ENCODE data around the gene EDNRA. TPM values are rescaled to one million over a fixed set of nuclear protein-coding genes. Genes with fewer than 3 reads are reported as not detected.

The EDNRA gene
- total and polyA plus RNA-seq, 2 of the 4 experiments (the other 2 are of a cell fraction) = 3.8 to 6.5 TPM

- Histone ChIP-seq H3K9me1 (ENCODE audit: insufficient read depth, low read length) (no peaks in the 10 kb centered on the region; the same call in 1 of the 2 replicates), H2BK15ac (ENCODE audit: low read depth, low read length) (no peak overlapping the region), H3K4me1 (ENCODE audit: control insufficient read depth, insufficient read depth, low read length) (0 out of 2 replicates have a peak, but pooled peaks cover 1% of the 10 kb centered on the region), H2BK20ac (ENCODE audit: low read depth, low read length) (no peak overlapping the region), H3K14ac (replicated peaks; ENCODE audit: low read depth, low read length) (no peak overlapping the region), H4K91ac (ENCODE audit: insufficient read depth, low read depth, low read length) (no peak overlapping the region), H3K4ac (ENCODE audit: low read depth, low read length) (no peak overlapping the region), H4K5ac (ENCODE audit: low read depth, low read length) (no peak overlapping the region), H3K9ac (ENCODE audit: low read depth, low read length) (no peak overlapping the region), H3K9me3 (ENCODE audit: control insufficient read depth, insufficient read depth, low read length) (no peaks in the 10 kb centered on the region), H3K4me3 (ENCODE audit: insufficient read depth, low read depth, low read length) (no peak overlapping the region), H2BK5ac (ENCODE audit: low read depth, low read length, poor library complexity, severe bottlenecking) (no peak overlapping the region), H3K56ac (ENCODE audit: extremely low read depth, insufficient read depth, low read length) (no peak overlapping the region), H2AFZ (replicated peaks; ENCODE audit: low read length, poor library complexity) (no peak overlapping the region), H3K4me2 (ENCODE audit: low read depth, low read length) (no peak overlapping the region), H3K23ac (ENCODE audit: low read depth, low read length) (no peak overlapping the region), H3K18ac (ENCODE audit: low read depth, low read length) (no peak overlapping the region), H2AK9ac (replicated peaks; ENCODE audit: low read depth, low read length, poor library complexity) (no peak overlapping the region), H2BK120ac (ENCODE audit: low read depth, low read length) (no peak overlapping the region), H3K79me1 (ENCODE audit: low read depth in 1 of 2, low read length in 2 of 2) (peaks cover 3 to 10% of the 10 kb centered on the region in 2 experiments; a peak in 3 of 4 replicates), H2AK5ac (ENCODE audit: low read depth, low read length) (no peak overlapping the region), H3K27ac (ENCODE audit: insufficient read depth, low read length) (no peak overlapping the region), H3K27me3 (ENCODE audit: control insufficient read depth, insufficient read depth, low read length) (no peaks in the 10 kb centered on the region), H4K20me1 (ENCODE audit: insufficient read depth, low read length) (no peaks in the 10 kb centered on the region), H3K36me3 (ENCODE audit: control insufficient read depth, insufficient read depth, low read length) (peaks cover 2% of the 10 kb centered on the region; the same call in 1 of the 2 replicates), H4K8ac (ENCODE audit: low read depth in 2 of 2, low read length in 2 of 2) (no peak overlapping the region; a peak in 1 of 4 replicates)
- no CpG with 5 or more reads among the region's 1 CpG for WGBS, 2 experiments (ENCODE audit: extremely low coverage in 2 of 2, insufficient read length in 1 of 2)
- in situ Hi-C loops (cut with MboI; ENCODE audit: low sequenced_read_pairs) (loop anchor here (25.0 kb wide), 1 partner anchor 338 kb away; no protein-coding TSS in a partner anchor), intact Hi-C loops (cut with micrococcal nuclease) (no loop called here), dilution Hi-C loops (cut with HindIII; ENCODE audit: low sequenced_read_pairs, unreplicated experiment) (no loop called here)
- ATAC-seq (ENCODE audit: low read depth) (no peak), DNase-seq (no peak)
- ChIA-PET CTCF (interaction anchor here (1.8 kb wide), 1 partner anchor 65 kb away, joined by 5 read pairs; no protein-coding TSS in a partner anchor), POLR2A (ENCODE audit: unreplicated experiment) (no interaction called here)
- no TSS peak for BruUV-seq (replicated peaks)
- TF ChIP-seq MAZ (IDR thresholded peaks at IDR 0.05; ENCODE audit: borderline replicate concordance, low read depth, low read length) (no peak), CHD1 (IDR thresholded peaks at IDR 0.05; ENCODE audit: low read depth, low read length) (no peak), CTCF (conservative IDR thresholded peaks at IDR 0.05; ENCODE audit: low read depth, low read length) (no peak)
Observed at GRCh38 chr4:147524601-147525000, 43.7 kb downstream of the EDNRA start.

Data from IMR-90 (cell line).